ENCODE data around the gene GUCY1A1.

GUCY1A1 gene

DNA sequence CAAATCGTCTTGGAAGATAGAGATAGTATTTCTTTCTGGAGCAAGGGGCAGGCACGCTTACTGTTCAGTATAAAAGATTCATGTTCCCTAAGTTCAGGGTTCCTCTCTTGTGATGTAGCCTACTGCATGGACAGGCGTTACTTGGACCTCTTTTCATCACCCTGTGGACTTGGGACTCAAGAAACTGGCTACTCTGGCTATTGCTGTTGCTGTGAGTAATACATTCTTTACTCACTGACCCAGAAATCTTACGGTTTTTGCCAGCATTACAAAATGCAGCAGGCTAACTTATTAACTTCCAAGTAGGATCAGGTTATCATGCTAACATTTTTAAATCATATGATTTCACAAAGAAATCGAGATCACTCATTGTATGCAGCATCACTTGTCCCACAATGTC is 79.3 kb downstream of the GUCY1A1 start:
- DNase-seq: no peak

- DNase-seq: no peak
These were observed 81.4 kb downstream of the GUCY1A1 start for GRCh38 chr4:155748039-155748438.

- no peak for DNase-seq
These were observed 82.4 kb downstream of the GUCY1A1 start for GRCh38 chr4:155749041-155749440.

- DNase-seq: no peak
These were observed 84.9 kb downstream of the GUCY1A1 start for GRCh38 chr4:155751569-155751968.

DNA sequence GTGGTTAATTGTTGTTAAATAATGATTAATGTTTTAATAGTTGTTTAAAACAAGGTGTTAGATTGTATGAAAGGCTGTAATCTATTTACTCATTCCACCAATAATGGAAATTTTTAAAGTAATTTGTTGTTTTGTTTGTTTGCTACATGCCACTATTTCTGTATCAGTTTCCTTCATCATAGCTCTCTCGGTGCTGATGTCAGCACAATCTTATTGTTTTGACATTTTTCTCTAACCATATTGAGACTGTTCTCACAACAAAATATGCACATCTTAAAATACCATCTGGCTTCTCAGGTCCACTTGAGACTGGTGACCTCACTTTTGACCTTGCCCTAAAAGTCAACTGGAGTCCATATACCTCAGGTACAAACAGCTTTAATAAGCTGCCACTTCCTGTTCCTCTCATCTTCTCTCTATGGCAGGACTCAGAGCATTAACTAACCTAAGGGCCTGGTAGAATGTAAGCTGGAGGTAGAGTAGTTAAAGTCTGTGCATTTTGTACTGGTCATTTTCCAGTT is 91.2 kb downstream of the GUCY1A1 start:
- DNase-seq: no peak

- DNase-seq: peak; percentile 72 to 90
These were observed 92.1 kb downstream of the GUCY1A1 start, which contains the start of gene GUCY1B1 for GRCh38 chr4:155758481-155759371. GUCY1B1 (plus strand) TSS chr4:155759021; CDS start chr4:155759141, 120 bp downstream.

DNA sequence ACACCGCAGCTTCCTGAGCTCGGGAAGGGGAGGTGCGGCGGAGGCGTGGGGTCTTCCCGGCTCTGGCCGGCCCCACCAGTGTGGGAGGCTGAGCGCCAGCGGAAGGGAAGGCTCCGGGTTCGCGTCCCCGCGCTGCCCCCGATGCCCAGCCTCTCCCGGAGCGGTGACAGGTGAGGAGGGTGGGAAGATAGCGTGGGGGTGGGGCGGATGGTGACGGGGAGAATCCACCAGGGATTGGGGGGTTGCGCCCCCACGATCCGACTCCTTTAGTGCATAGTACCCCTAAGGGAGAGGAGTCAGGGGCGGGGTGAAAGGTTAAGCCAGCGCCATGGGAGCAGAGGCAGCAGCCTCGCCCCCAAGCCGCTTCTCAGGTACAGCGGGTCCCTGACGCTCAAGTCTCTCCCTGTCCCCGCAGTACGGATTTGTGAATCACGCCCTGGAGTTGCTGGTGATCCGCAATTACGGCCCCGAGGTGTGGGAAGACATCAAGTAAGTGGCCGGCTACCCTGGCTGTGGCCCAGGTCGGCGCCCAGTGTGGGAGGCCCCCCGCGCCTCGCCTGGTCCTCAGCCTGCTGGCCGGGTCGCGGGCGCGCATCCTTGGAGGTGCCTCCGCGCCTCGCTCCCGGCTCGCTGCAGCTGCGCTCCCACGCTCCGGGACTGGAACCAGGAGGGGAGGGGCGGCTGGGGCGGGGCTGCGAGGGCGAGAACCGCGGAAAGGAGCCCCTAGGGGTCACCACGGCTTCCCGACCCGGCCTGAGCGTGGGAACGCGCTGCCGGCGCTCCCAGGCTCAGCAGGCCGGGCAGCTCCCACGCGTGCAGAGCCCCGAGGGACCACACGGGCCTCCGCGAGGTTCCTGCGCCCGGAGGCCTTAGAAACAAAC is 93.0 kb downstream of the GUCY1A1 start:
- DNase-seq: no peak

GRCh38 chr4:155761047-155761446 is 94.4 kb downstream of the GUCY1A1 start:
- no peak for DNase-seq

DNA sequence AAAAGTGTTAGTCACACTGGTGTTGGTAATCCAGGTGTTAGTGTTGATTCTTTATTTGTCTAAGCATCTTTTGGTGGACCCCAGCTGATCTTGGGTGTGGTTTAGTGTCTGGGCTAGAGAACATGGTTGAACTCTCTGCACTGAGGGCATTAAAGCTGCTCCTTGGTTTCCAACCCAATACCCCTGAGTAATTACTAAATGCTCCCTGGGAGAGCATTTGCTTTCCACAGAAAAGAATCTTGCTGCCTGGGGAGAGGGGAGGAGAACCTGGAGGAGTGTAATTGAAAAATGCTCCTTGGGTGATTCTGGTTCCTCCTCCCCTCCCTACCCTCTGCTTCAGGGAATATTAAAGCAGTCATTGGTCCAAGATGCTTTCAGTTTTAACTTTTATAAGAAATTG is 95.3 kb downstream of the GUCY1A1 start:
- no peak for DNase-seq

DNA sequence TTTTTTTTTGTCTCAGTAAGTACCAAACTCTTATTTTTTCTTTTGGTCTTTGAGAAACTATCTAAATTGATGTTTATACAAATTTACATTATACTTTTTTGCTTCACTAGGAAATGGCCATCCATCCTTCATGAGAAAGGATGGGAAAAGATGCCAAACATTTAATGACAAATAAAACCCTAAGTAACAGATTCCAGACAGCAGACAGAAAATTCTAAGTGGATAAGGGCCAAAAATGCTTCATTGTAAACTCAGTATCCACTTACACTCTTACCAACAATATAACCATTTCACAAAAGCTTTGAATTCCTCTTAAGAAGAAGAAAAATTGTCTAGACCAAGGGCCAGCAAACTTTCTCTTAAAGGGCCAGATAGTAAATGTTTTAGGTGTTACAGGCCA is 95.7 kb downstream of the GUCY1A1 start:
- no peak for DNase-seq

DNA sequence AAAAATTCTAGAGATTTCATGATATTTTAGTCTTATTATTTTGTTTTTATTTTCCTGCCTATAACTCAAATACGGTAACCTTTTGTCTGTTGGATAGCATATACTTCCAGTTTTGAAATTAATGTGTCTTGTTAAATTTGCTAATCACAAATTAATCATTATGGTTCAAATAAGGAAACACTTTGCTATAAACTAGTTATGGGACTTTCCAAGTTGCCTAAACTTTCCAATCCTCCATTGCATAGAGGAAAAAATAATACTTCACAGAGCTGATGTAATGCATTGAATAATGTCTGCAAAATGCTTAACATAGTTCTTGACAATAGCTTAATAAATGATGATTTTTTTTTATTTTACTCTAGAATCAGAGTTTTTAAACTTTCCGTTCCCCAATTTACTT is 96.9 kb downstream of the GUCY1A1 start:
- DNase-seq: no peak

- no peak for DNase-seq
These were observed 98.5 kb downstream of the GUCY1A1 start for GRCh38 chr4:155765149-155765548.

- no peak for DNase-seq
These were observed 100.0 kb downstream of the GUCY1A1 start for GRCh38 chr4:155766622-155767021.

GRCh38 chr4:155768370-155768769 is 101.7 kb downstream of the GUCY1A1 start:
- no peak for DNase-seq

GRCh38 chr4:155769090-155769489 is 102.4 kb downstream of the GUCY1A1 start:
- DNase-seq: no peak

DNA sequence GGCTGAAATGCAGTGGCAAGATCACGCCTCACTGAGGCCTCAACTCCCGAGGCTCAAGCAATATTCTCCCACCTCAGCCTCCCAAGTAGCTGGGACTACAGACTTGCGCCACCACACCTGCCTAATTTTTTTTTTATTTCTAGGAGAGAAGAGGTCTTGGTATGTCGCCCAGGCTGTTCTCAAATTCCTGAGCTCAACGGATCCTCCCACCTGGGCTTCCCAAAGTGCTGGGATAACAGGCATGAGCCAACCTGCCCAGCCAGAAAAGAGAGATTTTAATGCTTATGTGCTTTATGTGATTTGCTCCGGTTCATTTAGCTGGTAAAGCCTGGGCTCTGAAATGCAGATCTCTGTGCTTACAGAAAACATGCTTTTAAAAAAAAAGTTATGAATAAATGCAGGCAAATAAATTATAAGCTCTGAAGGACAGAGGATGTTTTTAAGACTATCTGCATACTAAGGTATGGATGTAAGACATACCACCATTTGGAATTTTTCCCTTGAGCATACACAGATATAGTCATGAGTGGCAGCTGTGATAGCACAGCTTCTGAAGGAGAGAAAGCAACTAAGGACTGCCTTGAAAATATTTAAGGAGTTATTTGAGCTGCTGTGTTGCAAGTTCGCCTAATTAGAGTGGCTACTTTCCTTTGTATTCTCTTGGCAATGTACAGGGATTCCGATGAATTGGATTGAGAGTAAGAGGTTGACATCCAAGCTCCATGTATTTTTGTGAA is 106.0 kb downstream of the GUCY1A1 start:
- DNase-seq: no peak

GRCh38 chr4:155773196-155773800 is 106.7 kb downstream of the GUCY1A1 start:
- no peak for DNase-seq

- DNase-seq: no peak
These were observed 107.4 kb downstream of the GUCY1A1 start for GRCh38 chr4:155774033-155774432.

GRCh38 chr4:155777971-155778735 is 111.5 kb downstream of the GUCY1A1 start:
- no peak for DNase-seq

GRCh38 chr4:155780775-155781174 is 114.1 kb downstream of the GUCY1A1 start:
- no peak for DNase-seq

GRCh38 chr4:155781249-155781831 is 114.7 kb downstream of the GUCY1A1 start:
- no peak for DNase-seq

Data from CD4-positive, alpha-beta T cell treated with Interleukin-4 for 1 hour (primary cell).